Adrenal gland (tissue), 19 donors: Measurements from ENCODE around the gene ODF2. TPM values are rescaled to one million over a fixed set of nuclear protein-coding genes. Genes with fewer than 3 reads are reported as not detected.

Experiments used
- DNase-seq, 7 donors: peaks; one replicate each; pipeline ENCODE4 v3.0.0-alpha.2; 2019 to 2020
- H3K27ac ChIP-seq, 5 donors: fragments of 200-600 bp; sonication (generic) in 4 of 5; 1 replicate in 3 of 5; 2 replicates in 2 of 5; pipeline versions ENCODE4 v1.5.1 to v1.8.0; 2016 to 2020; ENCODE audit warnings: mild to moderate bottlenecking in 1 of 5
- H3K27me3 ChIP-seq: fragments of 200-600 bp; 2 replicates; pipeline ENCODE4 v1.8.0; 2021
- H3K36me3 ChIP-seq, 2 donors: fragments of 200-600 bp; replicated peaks in 1 of 2; 1 replicate in 1 of 2; 2 replicates in 1 of 2; pipeline versions ENCODE4 v1.5.1 to v1.8.0; 2018 to 2022
- H3K4me1 ChIP-seq, 2 donors: fragments of 200-600 bp; replicated peaks in 1 of 2; 1 replicate in 1 of 2; 2 replicates in 1 of 2; pipeline versions ENCODE4 v1.5.1 to v1.8.0; 2018 to 2021
- H3K4me3 ChIP-seq, 4 donors: fragments of 200-600 bp; sonication (generic) in 3 of 4; one replicate each; pipeline ENCODE4 v1.5.1; 2016 to 2018
- H3K9me3 ChIP-seq, 3 donors: fragments of 200-600 bp; sonication (generic) in 1 of 3; replicated peaks in 1 of 3; 1 replicate in 2 of 3; 2 replicates in 1 of 3; pipeline versions ENCODE4 v1.5.1 to v1.8.0; 2016 to 2021
- CTCF ChIP-seq, 6 experiments: fragments of 450-650 bp in 4 of 6; fragments of 200-600 bp in 2 of 6; sonication (generic) in 1 of 6; IDR thresholded peaks; 1 replicate in 5 of 6; 2 replicates in 1 of 6; pipeline versions ENCODE4 v1.5.1 to v1.8.0; 2016 to 2021; ENCODE audit warnings: antibody characterized with exemption in 6 of 6, mild to moderate bottlenecking in 2 of 6, moderate library complexity in 1 of 6
- POLR2A ChIP-seq, 2 donors: fragments of 450-650 bp; IDR thresholded peaks; one replicate each; pipeline ENCODE4 v1.6.1; 2017; ENCODE audit warnings: antibody characterized with exemption in 2 of 2, mild to moderate bottlenecking in 2 of 2, moderate library complexity in 1 of 2
- WGBS, 4 donors: extraction: QIAGEN DNeasy Blood & Tissue Kit in 2 of 4; methylation state at CpG; one replicate each; pipeline versions ENCODE4 v1.1.5 to v1.1.7; 2013 to 2017; 5-methylcytosine and 5-hydroxymethylcytosine counted together
- intact Hi-C, 2 donors: fragments of 100-400 bp; cut with DNase I; formaldehyde crosslinking; loops; one replicate each; pipeline versions ENCODE4 v1.14.1 to v1.15.0; 2022 to 2023
- long read RNA-seq, 10 donors: library from polyadenylated mRNA in 3 of 10; unstranded in 2 of 10; stranded (forward) in 1 of 10; transcript quantifications; one replicate each; pipeline ENCODE4 v2.0.0 and lab custom pipeline, GENCODE V29; 2021 to 2026
- polyA plus RNA-seq, 3 donors: library from polyadenylated mRNA; stranded (reverse); fragments of 200-250 nt in 2 of 3; fragments of 350-450 nt in 1 of 3; fragmentation: Illumina TruSeq in 1 of 3; extraction: RNeasy Lipid Tissue Mini Kit (QIAGEN cat#74804) in 1 of 3; gene quantifications; one replicate each; pipeline ENCODE4 v1.2.3, GENCODE V29; 2013 to 2014
- total RNA-seq, 9 donors: library from RNA; depleted of rRNA in 4 of 9; stranded (reverse); fragments of >200 nt in 4 of 9; fragments of 120-200 nt in 1 of 9; fragmentation: NEBNext Ultra II Directional in 1 of 9; extraction: Animal tissue kit (Norgen Biotek cat#: 25700) in 1 of 9; gene quantifications; one replicate each; pipeline versions ENCODE4 v1.1.0 to v1.2.4, GENCODE V29; 2013 to 2023
- donor health status: healthy with polysubstance abuse.
- donor health status: Bipolar disorder and iron deficiency.
- donor health status: DM: yes; HTN: yes; CAD: no.
- donor health status: DM: no; HTN: no; CAD: no.
- donor health status: DM: no; HTN: no; CAD: no.
- donor health status: DM: yes; HTN: yes; CAD: no.

ODF2 gene
- total RNA-seq (10 to 100 TPM; 10.2 to 18.6 (median 14.0) TPM), polyA plus RNA-seq (10 to 100 TPM; 16.6 to 21.6 (median 19.6) TPM)
- long read RNA-seq, donor 1, partial matches to known transcripts, result 0 of 1 reads
- long read RNA-seq, donor 1, other reads (novel, unspliced or antisense), result 0 of 1 reads
- long read RNA-seq, donor 2, result 0 reads
- long read RNA-seq, donor 3, result 0 reads
- long read RNA-seq, donor 4, partial matches to known transcripts, result 0 of 3 reads
- long read RNA-seq, donor 4, other reads (novel, unspliced or antisense), result 0 of 3 reads
- long read RNA-seq, donor 5, transcript ODF2-201 (21 exons, 3,899 nt), result major isoform, 18 of 56 reads
- long read RNA-seq, donor 5, partial matches to known transcripts, result 5 of 56 reads
- long read RNA-seq, donor 5, other reads (novel, unspliced or antisense), result 32 of 56 reads
- long read RNA-seq, donor 6, partial matches to known transcripts, result 1 of 2 reads
- long read RNA-seq, donor 6, other reads (novel, unspliced or antisense), result 0 of 2 reads
- long read RNA-seq, donor 7, partial matches to known transcripts, result 0 of 1 reads
- long read RNA-seq, donor 7, other reads (novel, unspliced or antisense), result 0 of 1 reads
- long read RNA-seq, donor 8, partial matches to known transcripts, result 0 of 2 reads
- long read RNA-seq, donor 8, other reads (novel, unspliced or antisense), result 0 of 2 reads
- long read RNA-seq, donor 9, partial matches to known transcripts, result 0 of 1 reads
- long read RNA-seq, donor 9, other reads (novel, unspliced or antisense), result 0 of 1 reads
- long read RNA-seq, donor 10, result 0 reads

GRCh38 chr9:128455849-128456612 lies at the start of gene ODF2:
Gene ODF2, plus strand, starts transcription at chr9:128456006. Its CDS starts 86 bp downstream, at chr9:128456092.
- no peaks in the 10 kb centered on the region for H3K27me3 ChIP-seq
- peak in 1 of 2 donors; percentile 54 for TF ChIP-seq POLR2A (IDR thresholded peaks at IDR 0.05)
- peak in 1 of 6 experiments; percentile 15 for TF ChIP-seq CTCF (IDR thresholded peaks at IDR 0.05)
- WGBS, 4 donors, result 0 to 1% (median 0%) methylated on average over 6 to 82 of the region's 82 CpGs
- H3K27ac ChIP-seq, result peak within 1 kb of the TSS in 4 of 5 donors; percentile 64 to 80 (median 74)
- peak within 1 kb of the TSS in 3 of 4 donors; percentile 50 to 83 (median 59) for H3K4me3 ChIP-seq
- peaks cover 0 to 15% of the 10 kb centered on the region in 2 donors for H3K36me3 ChIP-seq
- H3K9me3 ChIP-seq, result no peaks in the 10 kb centered on the region
- H3K4me1 ChIP-seq, result no peaks in the 10 kb centered on the region
- intact Hi-C loops, result no loop called here
- DNase-seq, result peak; percentile 97 to 99 (median 98)

- Histone ChIP-seq H3K27me3 (peaks cover 21% of the 10 kb centered on the region), H3K27ac (no peak overlapping the region), H3K4me3 (no peak overlapping the region), H3K36me3 (no peaks in the 10 kb centered on the region), H3K4me1 (no peaks in the 10 kb centered on the region), H3K9me3 (no peaks in the 10 kb centered on the region)
- WGBS, 4 donors, result 67 to 74% (median 70%) methylated on average over 8 to 9 of the region's 9 CpGs
- intact Hi-C loops, result loop anchor here in 1 of 2 donors (5.0 kb wide), 1 partner anchor 45 kb away; no protein-coding TSS in a partner anchor
- no peak for TF ChIP-seq POLR2A (IDR thresholded peaks at IDR 0.05)
- no peak for TF ChIP-seq CTCF (IDR thresholded peaks at IDR 0.05)
- no peak for DNase-seq
Observed at GRCh38 chr9:128406848-128407391, 48.9 kb upstream of the ODF2 start.

GRCh38 chr9:128408963-128409431 lies 46.8 kb upstream of the ODF2 start:
- TF ChIP-seq POLR2A (IDR thresholded peaks at IDR 0.05) (no peak), CTCF (IDR thresholded peaks at IDR 0.05) (no peak)
- no peak overlapping the region for H3K27ac ChIP-seq

More at GRCh38 chr9:128408963-128409431, 46.8 kb upstream of the ODF2 start:
- Histone ChIP-seq H3K27me3 (peaks cover 23% of the 10 kb centered on the region), H3K36me3 (no peaks in the 10 kb centered on the region), H3K4me1 (no peaks in the 10 kb centered on the region), H3K4me3 (no peak overlapping the region), H3K9me3 (no peaks in the 10 kb centered on the region)
- WGBS, 4 donors, result 36 to 64% (median 47%) methylated on average over 15 to 26 of the region's 26 CpGs
- DNase-seq, result no peak
- intact Hi-C loops, result loop anchor here in 1 of 2 donors (5.0 kb wide), 1 partner anchor 47 kb away; no protein-coding TSS in a partner anchor
